ENCODE data around the gene C21orf58. TPM values are rescaled to one million over a fixed set of nuclear protein-coding genes. Genes with fewer than 3 reads are reported as not detected.

The C21orf58 gene
- total RNA-seq, 1 experiment from 2014 or later, result 10.8 TPM

DNA sequence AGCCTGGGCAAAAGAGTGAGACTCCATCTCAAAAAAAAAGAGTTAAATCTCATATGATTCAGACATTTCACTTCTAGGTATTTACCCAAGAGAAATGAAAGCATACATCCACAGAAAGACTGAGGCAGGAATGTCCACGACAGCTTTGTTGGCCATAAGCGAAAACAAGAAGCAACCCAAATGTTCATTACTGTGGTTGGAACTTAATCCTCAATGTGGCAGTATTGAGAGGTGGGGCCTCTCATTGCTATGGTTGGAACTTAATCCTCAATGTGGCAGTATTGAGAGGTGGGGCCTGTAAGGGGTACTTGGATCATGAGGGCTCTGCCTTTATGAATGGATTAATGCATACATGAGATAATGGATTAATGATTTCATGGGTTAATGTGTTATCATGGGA lies 15.2 kb downstream of the C21orf58 start:
- Histone ChIP-seq H3K4me3 (replicated peaks in 1 of 2; ENCODE audit: low read depth in 1 of 2, low read length in 2 of 2) (no peak overlapping the region), H3K27me3 (ENCODE audit: insufficient read depth, low read length) (no peaks in the 10 kb centered on the region), H3K9me3 (ENCODE audit: control insufficient read depth in 1 of 2, insufficient read depth in 1 of 2, low read depth in 1 of 2, low read length in 2 of 2) (no peaks in the 10 kb centered on the region), H4K20me1 (ENCODE audit: insufficient read depth) (no peaks in the 10 kb centered on the region), H2AFZ (ENCODE audit: low read depth, low read length, poor library complexity, severe bottlenecking) (no peak overlapping the region), H3K27ac (ENCODE audit: low read depth, low read length) (no peak overlapping the region), H3K9ac (ENCODE audit: low read length) (no peak overlapping the region), H3K4me1 (ENCODE audit: control insufficient read depth in 1 of 2, insufficient read depth in 2 of 2, low read length in 2 of 2) (no peaks in the 10 kb centered on the region), H3K36me3 (ENCODE audit: control insufficient read depth in 1 of 2, insufficient read depth in 2 of 2, low read length in 2 of 2) (no peaks in the 10 kb centered on the region), H3K4me2 (ENCODE audit: low read length) (no peak overlapping the region), H3K9me2 (ENCODE audit: insufficient read depth) (no peaks in the 10 kb centered on the region), H3K79me2 (ENCODE audit: insufficient read depth, low read length) (no peaks in the 10 kb centered on the region)
- ChIA-PET POLR2A (no interaction called here), CTCF (no interaction called here), RAD21 (ENCODE audit: low non-redundant PET in 1 of 2, low total read pairs in 2 of 2, uncharacterized antibody in 2 of 2, unreplicated experiment in 2 of 2) (no interaction called here)
- no peak for ATAC-seq
- DNase-seq (ENCODE audit: low read depth, low spot score), result no peak
- intact Hi-C loops (cut with micrococcal nuclease), result no loop called here
- TF ChIP-seq FOSL1 (IDR thresholded peaks at IDR 0.05; ENCODE audit: low read depth) (no peak), SP1 (IDR thresholded peaks at IDR 0.05; ENCODE audit: low read depth) (no peak), CTCF (IDR thresholded peaks at IDR 0.05 in 2 of 3, conservative IDR thresholded peaks at IDR 0.05 in 1 of 3; ENCODE audit: borderline replicate concordance in 1 of 3, insufficient read depth in 1 of 3, low read depth in 2 of 3, low read length in 2 of 3) (no peak), CEBPB (IDR thresholded peaks at IDR 0.05; ENCODE audit: low read depth) (no peak), JUND (IDR thresholded peaks at IDR 0.05) (no peak), CBX3 (IDR thresholded peaks at IDR 0.05; ENCODE audit: low read depth) (no peak), ZBTB33 (IDR thresholded peaks at IDR 0.05; ENCODE audit: extremely low read depth, insufficient replicate concordance, low read length) (no peak), ELF1 (IDR thresholded peaks at IDR 0.05; ENCODE audit: borderline replicate concordance, low read depth) (no peak), ZNF274 (IDR thresholded peaks at IDR 0.05; ENCODE audit: low read depth, low read length) (no peak), SRF (IDR thresholded peaks at IDR 0.05; ENCODE audit: low read depth) (no peak), TCF7L2 (IDR thresholded peaks at IDR 0.05; ENCODE audit: borderline replicate concordance, extremely low read depth, insufficient read depth, insufficient read length) (no peak), YY1 (IDR thresholded peaks at IDR 0.05; ENCODE audit: extremely low read depth, insufficient replicate concordance, low read depth, low read length) (no peak), RAD21 (IDR thresholded peaks at IDR 0.05; ENCODE audit: low read depth) (no peak), SIN3A (IDR thresholded peaks at IDR 0.05; ENCODE audit: low read depth) (no peak), ZFX (IDR thresholded peaks at IDR 0.05) (no peak)
- TF ChIP-seq, protein P1, sequence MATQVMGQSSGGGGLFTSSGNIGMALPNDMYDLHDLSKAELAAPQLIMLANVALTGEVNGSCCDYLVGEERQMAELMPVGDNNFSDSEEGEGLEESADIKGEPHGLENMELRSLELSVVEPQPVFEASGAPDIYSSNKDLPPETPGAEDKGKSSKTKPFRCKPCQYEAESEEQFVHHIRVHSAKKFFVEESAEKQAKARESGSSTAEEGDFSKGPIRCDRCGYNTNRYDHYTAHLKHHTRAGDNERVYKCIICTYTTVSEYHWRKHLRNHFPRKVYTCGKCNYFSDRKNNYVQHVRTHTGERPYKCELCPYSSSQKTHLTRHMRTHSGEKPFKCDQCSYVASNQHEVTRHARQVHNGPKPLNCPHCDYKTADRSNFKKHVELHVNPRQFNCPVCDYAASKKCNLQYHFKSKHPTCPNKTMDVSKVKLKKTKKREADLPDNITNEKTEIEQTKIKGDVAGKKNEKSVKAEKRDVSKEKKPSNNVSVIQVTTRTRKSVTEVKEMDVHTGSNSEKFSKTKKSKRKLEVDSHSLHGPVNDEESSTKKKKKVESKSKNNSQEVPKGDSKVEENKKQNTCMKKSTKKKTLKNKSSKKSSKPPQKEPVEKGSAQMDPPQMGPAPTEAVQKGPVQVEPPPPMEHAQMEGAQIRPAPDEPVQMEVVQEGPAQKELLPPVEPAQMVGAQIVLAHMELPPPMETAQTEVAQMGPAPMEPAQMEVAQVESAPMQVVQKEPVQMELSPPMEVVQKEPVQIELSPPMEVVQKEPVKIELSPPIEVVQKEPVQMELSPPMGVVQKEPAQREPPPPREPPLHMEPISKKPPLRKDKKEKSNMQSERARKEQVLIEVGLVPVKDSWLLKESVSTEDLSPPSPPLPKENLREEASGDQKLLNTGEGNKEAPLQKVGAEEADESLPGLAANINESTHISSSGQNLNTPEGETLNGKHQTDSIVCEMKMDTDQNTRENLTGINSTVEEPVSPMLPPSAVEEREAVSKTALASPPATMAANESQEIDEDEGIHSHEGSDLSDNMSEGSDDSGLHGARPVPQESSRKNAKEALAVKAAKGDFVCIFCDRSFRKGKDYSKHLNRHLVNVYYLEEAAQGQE (IDR thresholded peaks at IDR 0.05; ENCODE audit: low read depth), result no peak
- no TSS peak for BruUV-seq (replicated peaks)
